Measurements from ENCODE around the gene TMEM37. TPM values are rescaled to one million over a fixed set of nuclear protein-coding genes. Genes with fewer than 3 reads are reported as not detected.

TMEM37 gene
- total RNA-seq, 1 donor from 2014 or later = 1.5 TPM

- DNase-seq = no peak
These were observed 28.4 kb downstream of the TMEM37 start for GRCh38 chr2:119460076-119460475.

GRCh38 chr2:119461811-119462210, 30.2 kb downstream of the TMEM37 start:
- DNase-seq = no peak

- no peak for DNase-seq
These were observed 30.9 kb downstream of the TMEM37 start for GRCh38 chr2:119462574-119462973.

- DNase-seq = no peak
These were observed 31.5 kb downstream of the TMEM37 start for GRCh38 chr2:119463136-119463535.

GRCh38 chr2:119463990-119464389, 32.3 kb downstream of the TMEM37 start:
- no peak for DNase-seq

- DNase-seq = no peak
These were observed 33.3 kb downstream of the TMEM37 start for GRCh38 chr2:119464981-119465380.

- no peak for DNase-seq
These were observed 34.0 kb downstream of the TMEM37 start for GRCh38 chr2:119465687-119466086.

GRCh38 chr2:119466373-119466772, 34.7 kb downstream of the TMEM37 start:
- DNase-seq = no peak

- no peak for DNase-seq
These were observed 36.7 kb downstream of the TMEM37 start for GRCh38 chr2:119468154-119468955.

- no peak for DNase-seq
These were observed 37.5 kb downstream of the TMEM37 start for GRCh38 chr2:119469131-119469530.

GRCh38 chr2:119469661-119470297, 38.1 kb downstream of the TMEM37 start:
- DNase-seq = no peak

GRCh38 chr2:119472749-119473148, 41.1 kb downstream of the TMEM37 start:
- no peak for DNase-seq

- no peak for DNase-seq
These were observed 42.1 kb downstream of the TMEM37 start for GRCh38 chr2:119473621-119474370.

- no peak for DNase-seq
These were observed 42.9 kb downstream of the TMEM37 start for GRCh38 chr2:119474371-119475224.

GRCh38 chr2:119475225-119475856, 43.7 kb downstream of the TMEM37 start:
- no peak for DNase-seq

- DNase-seq = no peak
These were observed 44.2 kb downstream of the TMEM37 start for GRCh38 chr2:119475857-119476244.

GRCh38 chr2:119476301-119477112, 44.9 kb downstream of the TMEM37 start:
- DNase-seq = peak; percentile 3

- no peak for DNase-seq
These were observed 45.5 kb downstream of the TMEM37 start for GRCh38 chr2:119477113-119477505.

- DNase-seq = no peak
These were observed 46.7 kb downstream of the TMEM37 start for GRCh38 chr2:119478188-119478977.

- DNase-seq = no peak
These were observed 47.3 kb downstream of the TMEM37 start for GRCh38 chr2:119478978-119479295.
